GM18519 (cell line): Measurements from ENCODE around the gene CSRP1.
"Not testable (repeated sequence)": the region's sequence is repeated elsewhere in the genome, so short reads cannot be mapped to it uniquely, and the experiment has no call there.

Experiments
- ATAC-seq: cut with Tn5 transposase; IDR thresholded peaks from one replicate; pipeline ENCODE4 v1.9.1; 2021; ENCODE audit warnings: mild to moderate bottlenecking, moderate library complexity; ENCODE audit not compliant: unreplicated experiment, low FRiP score

The CSRP1 gene

GRCh38 chr1:201506557-201507359, at the start of gene CSRP1:
CSRP1 (minus strand) TSS chr1:201507123; CDS start chr1:201496303, 10,820 bp downstream.
- peak; percentile 87 for ATAC-seq

- no peak for ATAC-seq
These were observed 48.6 kb upstream of the CSRP1 start for GRCh38 chr1:201555593-201555945.

DNA sequence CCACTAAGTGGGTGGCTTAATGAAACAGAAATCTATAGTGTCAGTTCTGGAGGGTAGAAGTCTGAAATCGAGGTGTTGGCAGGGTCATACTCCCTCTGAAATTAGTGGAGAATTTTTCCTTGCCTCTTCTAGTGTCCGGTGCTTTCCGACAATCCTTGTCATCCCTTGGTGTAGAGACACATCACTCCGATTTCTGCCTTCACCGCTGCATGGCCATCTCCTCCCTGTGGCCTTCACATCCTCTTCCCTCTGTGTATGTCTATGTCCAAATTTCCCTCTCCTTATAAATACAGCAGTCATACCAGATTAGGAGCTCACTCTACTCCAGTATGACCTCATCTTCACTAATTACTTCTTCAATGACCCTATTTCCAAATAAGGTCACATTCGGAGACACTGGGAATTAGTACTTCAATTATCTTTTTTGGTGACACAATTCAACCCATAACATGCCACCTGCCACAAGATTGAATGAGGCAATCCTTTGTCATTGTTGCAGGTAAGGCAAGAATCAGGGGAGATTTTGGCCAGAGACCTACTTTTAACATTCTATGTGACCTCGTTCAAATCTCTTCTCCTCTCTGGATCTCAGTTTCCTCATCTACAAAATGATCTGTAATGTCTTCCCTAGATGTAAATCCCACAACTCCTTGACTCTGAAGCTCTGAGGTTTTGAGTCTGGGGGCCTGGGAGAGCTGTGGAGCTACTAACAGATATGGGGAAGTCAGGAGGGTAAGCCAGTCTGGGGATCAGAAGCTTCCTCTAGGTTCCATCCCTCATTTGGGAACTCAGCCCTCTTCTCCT, 48.1 kb upstream of the CSRP1 start:
- ATAC-seq, result no peak

DNA sequence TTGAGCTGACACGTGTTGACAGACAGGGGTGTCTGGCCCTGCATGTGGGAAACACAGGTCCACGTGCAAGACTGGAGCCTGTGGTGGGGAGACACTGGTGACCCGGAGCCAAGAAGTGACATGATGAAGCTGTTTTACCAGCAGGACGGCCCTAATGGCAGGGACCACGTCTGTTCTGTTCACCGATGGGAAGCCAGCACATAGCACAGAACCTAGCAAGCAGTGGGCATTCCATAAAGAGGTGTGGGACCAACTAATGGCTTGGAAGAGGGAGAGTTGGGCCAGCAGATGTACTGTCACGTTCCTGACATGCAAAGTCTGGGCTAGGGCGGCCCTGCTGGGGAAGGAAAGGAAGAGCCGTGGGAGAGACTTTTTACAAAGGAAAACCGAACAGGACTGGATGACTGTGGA, 47.3 kb upstream of the CSRP1 start:
- ATAC-seq, result no peak

GRCh38 chr1:201553496-201554189, 46.7 kb upstream of the CSRP1 start:
- no peak for ATAC-seq

DNA sequence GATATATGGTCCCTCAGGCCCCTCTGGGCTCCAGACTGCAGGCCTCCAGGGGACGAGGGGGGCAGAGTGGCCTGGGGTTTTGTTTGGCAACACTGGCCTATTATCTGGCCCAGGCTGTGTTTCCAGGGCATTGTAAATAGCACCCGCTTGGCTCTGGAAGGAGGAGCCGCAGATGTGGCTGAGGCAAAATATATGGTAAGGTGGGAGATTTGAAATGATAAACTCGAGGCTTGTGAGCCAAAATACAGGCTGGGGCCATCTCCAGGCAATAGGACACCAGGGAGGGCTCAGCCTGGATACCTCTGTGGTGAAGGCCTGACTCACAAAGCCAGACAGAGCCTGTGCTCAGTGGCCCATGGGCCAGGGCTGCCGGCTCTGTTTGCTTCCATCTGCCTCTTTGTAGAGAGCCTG, 46.0 kb upstream of the CSRP1 start:
- no peak for ATAC-seq

- ATAC-seq, result no peak
These were observed 45.2 kb upstream of the CSRP1 start for GRCh38 chr1:201551877-201552731.

DNA sequence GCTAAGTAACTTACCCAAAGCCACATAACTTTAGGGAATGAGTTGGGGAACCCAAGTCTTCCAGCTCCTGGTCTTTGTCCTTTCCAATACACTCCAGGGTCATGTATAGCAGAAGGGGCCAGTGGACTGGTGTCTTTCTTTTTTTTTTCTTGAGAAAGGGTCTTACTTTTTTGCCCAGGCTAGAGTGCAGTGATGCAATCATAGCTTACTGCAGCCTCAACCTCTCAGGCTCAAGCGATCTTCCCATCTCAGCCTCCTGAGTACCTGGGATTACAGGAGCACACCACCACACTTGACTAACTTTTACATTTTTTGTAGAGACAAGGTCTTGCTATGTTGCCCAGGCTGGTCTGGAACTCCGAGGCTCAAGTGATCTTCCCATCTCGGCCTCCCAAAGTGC, 44.2 kb upstream of the CSRP1 start:
- no peak for ATAC-seq

DNA sequence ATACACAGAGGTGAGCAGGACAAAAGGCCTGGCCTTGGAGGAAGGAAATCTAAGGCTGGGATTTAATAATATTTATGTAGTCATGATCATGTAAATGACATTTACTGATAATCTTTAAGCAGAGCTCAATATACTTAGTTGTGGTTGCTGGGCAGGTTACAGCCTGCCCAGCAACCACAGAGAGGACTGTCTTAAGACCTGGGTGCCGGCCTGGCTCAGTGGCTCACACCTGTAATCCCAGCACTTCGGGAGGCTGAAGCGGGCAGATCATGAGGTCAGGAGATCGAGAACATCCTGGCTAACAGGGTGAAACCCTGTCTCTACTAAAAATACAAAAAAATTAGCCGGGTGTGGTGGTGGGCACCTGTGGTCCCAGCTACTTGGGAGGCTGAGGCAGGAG, 42.6 kb upstream of the CSRP1 start:
- not testable (repeated sequence) for ATAC-seq

- no peak for ATAC-seq
These were observed 39.0 kb upstream of the CSRP1 start for GRCh38 chr1:201545851-201546492.

DNA sequence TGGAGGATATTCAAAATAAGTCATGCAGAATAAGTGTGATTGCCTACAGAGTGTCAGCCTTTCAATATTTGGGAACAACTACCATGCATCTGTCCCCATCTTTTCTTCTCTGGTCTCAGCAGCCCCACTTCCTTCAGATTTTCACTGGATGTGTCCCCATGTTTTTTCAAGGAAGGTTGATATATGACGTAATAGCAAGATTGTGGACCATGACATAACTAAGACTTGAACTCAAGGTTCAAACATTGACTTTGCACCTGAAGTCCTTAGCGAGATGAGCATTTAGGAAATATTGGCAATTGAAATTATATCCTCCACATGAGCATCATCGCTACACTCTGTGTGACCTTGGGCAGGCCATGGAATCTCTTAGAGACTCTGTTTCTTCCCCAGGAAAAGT, 37.8 kb upstream of the CSRP1 start:
- no peak for ATAC-seq

GRCh38 chr1:201543871-201544642, 37.1 kb upstream of the CSRP1 start:
- ATAC-seq, result no peak

- no peak for ATAC-seq
These were observed 35.5 kb upstream of the CSRP1 start for GRCh38 chr1:201542309-201543035.

DNA sequence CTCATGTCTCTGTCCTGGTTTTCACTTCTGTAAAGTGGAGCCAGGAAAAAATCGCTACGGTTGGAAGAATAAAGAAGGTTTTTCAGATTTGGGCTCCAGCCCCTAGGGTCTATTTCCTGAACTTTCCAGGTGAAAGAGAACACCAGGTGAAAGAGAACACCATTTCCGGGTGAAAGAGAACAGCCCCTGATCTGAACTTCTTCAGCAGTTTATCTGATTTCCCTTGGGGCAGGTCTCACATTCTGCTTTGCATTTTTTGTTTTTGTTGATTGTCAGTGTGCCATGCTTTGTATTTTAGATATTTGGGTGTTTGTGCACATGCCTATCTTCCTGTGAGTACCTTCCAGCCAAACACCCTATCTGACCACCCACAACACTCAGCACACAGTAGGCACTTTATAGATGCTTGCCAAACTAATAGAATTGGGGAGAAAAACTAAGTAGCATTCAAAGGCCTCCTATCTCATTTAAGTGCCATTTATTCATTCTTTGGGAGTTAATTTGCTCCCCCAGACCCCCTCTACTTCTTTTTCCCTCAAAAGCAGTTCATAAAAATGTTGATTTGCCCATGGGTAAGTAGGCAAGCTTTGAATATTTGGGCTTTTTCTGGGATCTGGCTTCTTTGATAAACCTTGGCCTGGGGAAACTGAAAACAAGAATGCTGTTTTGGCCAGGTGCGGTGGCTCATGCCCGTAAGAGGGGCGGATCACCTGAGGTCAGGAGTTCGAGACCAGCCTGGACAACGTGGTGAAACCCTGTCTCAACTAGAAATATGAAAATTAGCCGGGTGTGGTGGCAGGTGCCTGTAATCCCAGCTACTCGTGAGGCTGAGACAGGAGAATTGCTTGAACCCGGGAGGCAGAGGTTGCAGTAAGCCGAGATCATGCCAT, 34.2 kb upstream of the CSRP1 start:
- no peak for ATAC-seq

GRCh38 chr1:201539561-201540431, 32.9 kb upstream of the CSRP1 start:
- no peak for ATAC-seq
